Right lobe of liver (tissue), 6 donors: ENCODE results near the gene ZDBF2. TPM values are rescaled to one million over a fixed set of nuclear protein-coding genes. Genes with fewer than 3 reads are reported as not detected.

Source experiments
- ATAC-seq, 4 donors: fragments of 200-7000 bp; cut with Tn5 transposase; one replicate each; pipeline ENCODE4 v1.9.1; 2020; ENCODE audit warnings: mild to moderate bottlenecking in 4 of 4, moderate library complexity in 4 of 4
- DNase-seq, 3 donors: peaks; one replicate each; pipeline ENCODE4 v3.0.0-alpha.2; 2020
- H3K27ac ChIP-seq, 3 donors: fragments of 200-600 bp; one replicate each; pipeline ENCODE4 v1.8.0; 2022
- H3K27me3 ChIP-seq, 2 donors: fragments of 200-600 bp; one replicate each; pipeline ENCODE4 v1.8.0; 2022
- H3K36me3 ChIP-seq, 4 donors: fragments of 200-600 bp; sonication (generic) in 1 of 4; one replicate each; pipeline versions ENCODE4 v1.5.1 to v1.8.0; 2017 to 2022; ENCODE audit warnings: control low read depth in 1 of 4
- H3K4me1 ChIP-seq, 4 donors: fragments of 200-600 bp; sonication (generic) in 1 of 4; one replicate each; pipeline versions ENCODE4 v1.5.1 to v1.8.0; 2017 to 2022; ENCODE audit warnings: control low read depth in 1 of 4
- H3K4me3 ChIP-seq, 3 donors: fragments of 200-600 bp; one replicate each; pipeline ENCODE4 v1.8.0; 2022
- H3K9me3 ChIP-seq, 4 donors: fragments of 200-600 bp; sonication (generic) in 1 of 4; one replicate each; pipeline versions ENCODE4 v1.5.1 to v1.8.0; 2017 to 2022; ENCODE audit warnings: control low read depth in 1 of 4
- POLR2A ChIP-seq: fragments of 450-650 bp; IDR thresholded peaks from one replicate; pipeline ENCODE4 v1.6.1; 2017; ENCODE audit warnings: antibody characterized with exemption, mild to moderate bottlenecking
- WGBS: methylation state at CpG from one replicate; pipeline ENCODE4 v1.1.6; 2018; ENCODE audit warnings: low coverage, low lambda C conversion rate; ENCODE audit not compliant: insufficient coverage; ENCODE audit errors: missing lambda C conversion rate; 5-methylcytosine and 5-hydroxymethylcytosine counted together
- intact Hi-C, 2 donors: fragments of 100-400 bp; cut with DNase I; formaldehyde crosslinking; loops; one replicate each; pipeline versions ENCODE4 v1.11.2 to v1.14.1; 2022
- total RNA-seq, 6 experiments: library from RNA; depleted of rRNA in 2 of 6; stranded (reverse); fragments of >200 nt in 2 of 6; fragmentation: NEBNext Ultra II Directional in 3 of 6; extraction: Animal tissue kit (Norgen Biotek cat#: 25700) in 3 of 6; gene quantifications; one replicate each; pipeline versions ENCODE4 v1.1.0 to v1.2.4, GENCODE V29; 2016 to 2023
- TF ChIP-seq, protein P1 (sequence below), 4 donors: fragments of 200-600 bp in 3 of 4; fragments of 450-650 bp in 1 of 4; IDR thresholded peaks; one replicate each; pipeline versions ENCODE4 v1.5.1 to v1.8.0; 2016 to 2022; ENCODE audit warnings: antibody characterized with exemption in 4 of 4, mild to moderate bottlenecking in 2 of 4
- donor health status: DM: no; HTN: yes; CAD: no.
- donor health status: DM: no; HTN: no; CAD: no.
- donor health status: DM: no; HTN: no; CAD: no.
- donor health status: DM: no; HTN: yes; CAD: no.
- donor health status: DM: no; HTN: yes; CAD: no.

Gene ZDBF2
- total RNA-seq, 6 experiments from 2014 or later, result 2.9 to 6.4 (median 4.3) TPM

DNA sequence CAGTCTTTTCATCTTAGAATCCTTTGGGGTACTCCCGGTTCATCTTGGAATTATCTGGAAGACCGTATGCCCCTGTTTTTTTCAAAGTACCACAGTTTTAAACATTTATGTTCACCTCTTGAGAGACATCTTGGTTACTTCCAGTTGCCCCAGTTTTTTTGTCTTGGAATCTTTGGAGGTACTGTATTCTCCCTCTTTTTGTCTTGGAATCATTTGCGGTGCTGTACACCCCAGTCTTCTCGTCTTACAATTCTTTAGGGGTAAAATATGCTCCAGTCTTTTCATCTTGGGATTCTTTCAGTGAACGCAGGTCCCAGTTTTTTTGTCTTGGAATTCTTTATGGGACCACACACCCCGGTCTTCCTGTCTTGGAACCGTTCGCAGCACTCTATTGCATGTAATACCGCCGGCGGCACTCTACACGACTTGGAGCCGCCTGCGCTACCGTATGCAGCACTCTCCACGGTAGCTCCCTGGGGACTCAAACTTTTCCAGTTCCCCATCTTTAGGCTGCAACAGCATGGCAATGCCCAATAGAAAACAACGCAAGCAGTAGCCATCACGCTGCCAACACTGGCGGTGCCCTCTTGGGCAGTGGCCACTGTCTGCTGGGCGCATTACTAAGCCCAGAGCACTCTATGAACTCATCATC is 21.2 kb upstream of the ZDBF2 start:
- Histone ChIP-seq H3K4me1 (no peaks in the 10 kb centered on the region), H3K9me3 (no peaks in the 10 kb centered on the region), H3K27me3 (no peaks in the 10 kb centered on the region), H3K4me3 (no peak overlapping the region), H3K36me3 (no peaks in the 10 kb centered on the region), H3K27ac (no peak overlapping the region)
- DNase-seq (no peak), ATAC-seq (no peak)
- WGBS, result 36% methylated on average over 17 of the region's 20 CpGs
- intact Hi-C loops, result no loop called here
- TF ChIP-seq, protein P1, sequence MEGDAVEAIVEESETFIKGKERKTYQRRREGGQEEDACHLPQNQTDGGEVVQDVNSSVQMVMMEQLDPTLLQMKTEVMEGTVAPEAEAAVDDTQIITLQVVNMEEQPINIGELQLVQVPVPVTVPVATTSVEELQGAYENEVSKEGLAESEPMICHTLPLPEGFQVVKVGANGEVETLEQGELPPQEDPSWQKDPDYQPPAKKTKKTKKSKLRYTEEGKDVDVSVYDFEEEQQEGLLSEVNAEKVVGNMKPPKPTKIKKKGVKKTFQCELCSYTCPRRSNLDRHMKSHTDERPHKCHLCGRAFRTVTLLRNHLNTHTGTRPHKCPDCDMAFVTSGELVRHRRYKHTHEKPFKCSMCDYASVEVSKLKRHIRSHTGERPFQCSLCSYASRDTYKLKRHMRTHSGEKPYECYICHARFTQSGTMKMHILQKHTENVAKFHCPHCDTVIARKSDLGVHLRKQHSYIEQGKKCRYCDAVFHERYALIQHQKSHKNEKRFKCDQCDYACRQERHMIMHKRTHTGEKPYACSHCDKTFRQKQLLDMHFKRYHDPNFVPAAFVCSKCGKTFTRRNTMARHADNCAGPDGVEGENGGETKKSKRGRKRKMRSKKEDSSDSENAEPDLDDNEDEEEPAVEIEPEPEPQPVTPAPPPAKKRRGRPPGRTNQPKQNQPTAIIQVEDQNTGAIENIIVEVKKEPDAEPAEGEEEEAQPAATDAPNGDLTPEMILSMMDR (IDR thresholded peaks at IDR 0.05), result no peak
- TF ChIP-seq POLR2A, result no peak

GRCh38 chr2:206253777-206254166 is 20.7 kb upstream of the ZDBF2 start:
- DNase-seq (no peak), ATAC-seq (no peak)
- Histone ChIP-seq H3K4me3 (no peak overlapping the region), H3K4me1 (no peaks in the 10 kb centered on the region), H3K9me3 (no peaks in the 10 kb centered on the region), H3K27ac (no peak overlapping the region), H3K27me3 (no peaks in the 10 kb centered on the region), H3K36me3 (no peaks in the 10 kb centered on the region)
- intact Hi-C loops, result no loop called here
- WGBS, result 18% methylated on average over 5 of the region's 5 CpGs
- TF ChIP-seq, protein P1 (IDR thresholded peaks at IDR 0.05), result no peak
- no peak for TF ChIP-seq POLR2A

- DNase-seq (no peak), ATAC-seq (no peak)
- no peaks in the 10 kb centered on the region for H3K9me3 ChIP-seq
- TF ChIP-seq, protein P1 (IDR thresholded peaks at IDR 0.05), result no peak
- TF ChIP-seq POLR2A, result no peak
- H3K36me3 ChIP-seq, result no peaks in the 10 kb centered on the region
- intact Hi-C loops, result no loop called here
- no peak overlapping the region for H3K4me3 ChIP-seq
- 35% methylated on average over 2 of the region's 2 CpGs for WGBS
- H3K27ac ChIP-seq, result no peak overlapping the region
- H3K27me3 ChIP-seq, result no peaks in the 10 kb centered on the region
- no peaks in the 10 kb centered on the region for H3K4me1 ChIP-seq
Measured at GRCh38 chr2:206255003-206255402, 19.5 kb upstream of the ZDBF2 start.

- no peaks in the 10 kb centered on the region for H3K27me3 ChIP-seq
- WGBS, result 9% methylated on average over 6 of the region's 7 CpGs
- H3K9me3 ChIP-seq, result no peaks in the 10 kb centered on the region
- H3K4me1 ChIP-seq, result no peaks in the 10 kb centered on the region
- no peak overlapping the region for H3K4me3 ChIP-seq
- TF ChIP-seq, protein P1 (IDR thresholded peaks at IDR 0.05), result no peak
- no peak for TF ChIP-seq POLR2A
- ATAC-seq (no peak), DNase-seq (no peak)
- no peak overlapping the region for H3K27ac ChIP-seq
- no peaks in the 10 kb centered on the region for H3K36me3 ChIP-seq
- intact Hi-C loops, result no loop called here
Measured at GRCh38 chr2:206256706-206257205, 17.7 kb upstream of the ZDBF2 start.
